Vagina (tissue), 2 donors: ENCODE data around the gene SLC37A2.

Experiments used
- CTCF ChIP-seq, 3 experiments: fragments of 450-650 bp in 2 of 3; fragments of 200-600 bp in 1 of 3; sonication (generic) in 1 of 3; IDR thresholded peaks; one replicate each; pipeline ENCODE4 v1.5.1; 2017 to 2019; ENCODE audit warnings: antibody characterized with exemption in 3 of 3, mild to moderate bottlenecking in 2 of 3, moderate library complexity in 2 of 3
- POLR2A ChIP-seq, 2 donors: fragments of 450-650 bp; IDR thresholded peaks; one replicate each; pipeline ENCODE4 v1.6.1; 2017; ENCODE audit warnings: antibody characterized with exemption in 2 of 2, mild to moderate bottlenecking in 2 of 2, moderate library complexity in 2 of 2

- TF ChIP-seq CTCF (IDR thresholded peaks at IDR 0.05) = no peak
- no peak for TF ChIP-seq POLR2A (IDR thresholded peaks at IDR 0.05)
Observed at GRCh38 chr11:125022551-125022950, 40.6 kb upstream of the SLC37A2 start.
